HG02943 (cell line): Measurements from ENCODE around the gene KIF16B.
"Not testable (repeated sequence)": the region's sequence is repeated elsewhere in the genome, so short reads cannot be mapped to it uniquely, and the experiment has no call there.

Source experiments
- ATAC-seq: cut with Tn5 transposase; IDR thresholded peaks from one replicate; pipeline ENCODE4 v1.9.1; 2021; ENCODE audit warnings: mild to moderate bottlenecking, low read depth, moderate library complexity; ENCODE audit not compliant: unreplicated experiment

The KIF16B gene

DNA sequence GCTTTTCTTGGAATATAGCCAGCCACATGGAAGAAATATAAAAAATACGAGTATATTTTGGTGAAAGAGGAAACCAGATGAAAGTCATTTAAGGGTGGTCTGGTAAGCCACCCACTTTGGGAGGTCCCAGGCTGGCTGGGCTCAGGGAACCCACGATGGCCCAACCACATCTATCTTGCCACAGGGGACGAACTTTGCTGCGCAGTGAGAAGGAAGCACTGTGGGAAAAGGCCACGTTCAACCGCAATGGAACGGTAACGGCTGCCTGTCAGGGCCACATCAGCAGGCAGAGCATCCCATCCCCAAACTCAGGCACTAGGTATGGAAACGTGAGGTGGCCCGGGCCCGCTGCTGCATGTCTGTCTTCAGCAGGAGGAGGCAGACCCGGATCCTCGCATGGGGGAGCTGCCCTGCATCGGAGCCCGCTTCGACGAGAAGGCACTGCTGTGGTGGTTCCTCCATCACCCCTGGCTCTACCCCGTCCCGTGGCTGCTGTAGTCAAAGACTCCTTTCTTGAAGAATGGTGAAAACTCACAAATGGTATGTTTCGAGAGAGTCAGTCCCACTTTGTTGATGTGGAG lies 300.4 kb downstream of the KIF16B start:
- ATAC-seq = no peak

DNA sequence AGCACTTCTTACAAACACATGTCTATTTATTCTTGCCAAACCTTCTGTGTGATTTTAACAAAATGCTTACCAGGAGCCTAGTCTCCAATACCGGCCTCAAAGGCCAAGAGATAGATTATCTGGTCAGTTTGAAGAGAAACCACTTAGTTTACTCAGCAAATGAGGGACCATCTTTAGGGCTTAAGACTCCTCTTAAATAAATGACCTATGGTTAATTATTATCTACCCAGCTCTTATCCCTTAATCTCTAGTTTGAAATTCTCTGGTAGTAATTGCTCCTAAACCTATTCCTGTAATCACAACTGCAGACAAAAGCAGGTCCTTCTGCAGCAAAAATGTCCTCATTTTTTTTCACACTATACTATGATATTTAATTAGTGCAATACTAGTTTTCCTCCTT lies 301.8 kb downstream of the KIF16B start:
- no peak for ATAC-seq

DNA sequence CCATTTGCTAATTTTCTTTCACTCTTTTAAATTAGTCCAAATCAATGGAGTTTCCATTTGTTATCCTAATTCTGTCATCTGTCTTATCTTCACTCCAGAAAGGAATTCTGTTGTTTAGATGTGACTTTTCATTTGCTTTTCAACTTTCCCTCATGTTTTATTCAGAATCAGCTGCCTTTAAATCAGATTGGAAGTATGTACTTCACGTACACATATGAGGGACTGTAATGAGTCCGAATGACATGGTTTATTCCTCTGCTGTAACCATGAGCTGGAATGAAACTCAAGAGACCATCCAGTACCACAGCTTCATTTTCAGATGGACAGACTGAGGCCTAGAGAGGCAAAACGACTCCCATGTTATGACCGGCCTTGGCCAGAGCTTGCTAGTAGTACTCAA lies 302.3 kb downstream of the KIF16B start:
- no peak for ATAC-seq

DNA sequence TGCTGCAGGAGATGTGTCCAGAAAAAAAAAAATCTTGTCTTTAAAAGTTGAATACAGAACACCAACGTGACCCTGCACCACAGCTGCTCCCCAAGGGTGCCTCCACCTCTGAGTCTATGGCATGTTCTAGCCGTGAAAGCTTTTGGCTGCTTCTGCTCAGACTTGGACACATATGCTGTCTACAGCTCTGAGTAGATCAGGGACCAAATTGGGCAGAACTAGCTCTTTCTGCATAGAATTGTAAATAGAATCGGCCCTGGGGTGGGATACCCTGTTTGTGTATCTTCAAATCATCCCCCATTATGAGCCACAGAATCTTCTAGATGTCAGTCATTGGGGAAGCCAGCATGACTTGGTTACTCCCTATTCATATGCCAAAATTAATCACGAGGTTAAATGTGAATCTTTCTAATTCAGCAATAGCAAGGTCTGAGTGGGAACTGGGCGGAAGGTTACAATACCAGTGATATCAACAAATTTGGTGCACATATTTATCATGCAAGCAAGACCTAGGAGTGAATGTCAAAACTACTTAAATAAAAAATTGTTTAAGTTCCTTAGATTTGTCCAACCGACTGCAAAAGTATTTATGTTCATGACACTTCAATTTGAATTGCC lies 302.8 kb downstream of the KIF16B start:
- ATAC-seq = no peak

DNA sequence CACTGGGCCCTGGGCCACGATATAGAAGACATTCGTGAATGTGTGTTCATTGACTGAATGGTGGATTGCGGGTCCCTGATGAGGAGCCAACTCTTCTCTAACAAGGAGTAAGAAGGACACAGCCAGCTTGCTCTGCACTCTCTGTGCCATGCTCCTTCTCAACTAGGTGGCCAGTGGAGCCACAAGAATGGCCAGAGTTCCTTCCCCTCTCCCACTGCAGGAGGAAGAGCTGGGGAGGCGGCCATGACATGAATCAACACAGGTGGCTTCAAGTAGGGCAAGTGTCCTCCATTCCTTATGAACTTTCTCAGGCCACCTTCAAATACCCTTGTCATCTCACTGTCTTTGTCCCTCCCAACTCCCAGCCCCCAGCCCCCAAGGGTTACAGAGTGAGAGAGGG lies 305.7 kb downstream of the KIF16B start:
- no peak for ATAC-seq

DNA sequence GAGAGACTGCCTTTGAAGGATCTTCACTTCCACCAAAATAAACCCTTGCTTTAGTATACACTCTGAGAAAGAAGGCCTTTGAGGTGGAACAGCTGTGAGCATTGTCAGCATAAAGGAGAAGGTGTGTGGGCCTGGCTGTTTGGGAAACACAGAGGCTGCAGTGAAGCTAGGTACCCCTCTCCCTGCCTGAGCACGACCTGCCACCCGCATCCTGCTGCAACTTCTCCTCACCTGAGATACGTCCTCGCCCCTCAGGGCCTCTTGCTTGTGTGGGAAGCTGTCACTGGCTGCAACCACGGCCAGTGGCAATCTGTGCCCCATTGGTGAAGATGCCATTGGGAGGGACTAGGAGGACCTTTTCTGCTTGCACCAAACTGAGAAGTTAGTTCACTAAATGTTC lies 307.9 kb downstream of the KIF16B start:
- no peak for ATAC-seq

DNA sequence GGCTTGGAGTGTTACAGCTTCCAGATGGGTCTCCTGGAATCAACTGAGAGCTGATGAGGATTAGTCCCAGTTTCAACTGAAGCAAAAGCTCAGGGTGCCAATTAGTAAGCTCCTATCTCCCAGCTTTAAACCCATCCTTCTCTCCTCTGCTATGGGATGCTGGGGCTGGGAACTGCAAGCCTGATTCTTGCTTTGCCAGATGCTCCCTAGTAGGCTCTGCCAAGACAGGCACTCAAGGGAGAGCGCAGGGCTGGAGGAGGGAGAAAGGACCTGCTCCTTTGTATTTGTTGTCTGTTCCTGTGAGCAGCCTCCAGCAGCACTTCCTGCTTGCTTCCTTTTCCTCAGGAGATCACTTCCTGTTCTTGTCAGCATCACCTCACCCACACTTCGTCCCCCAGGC lies 309.7 kb downstream of the KIF16B start:
- no peak for ATAC-seq

DNA sequence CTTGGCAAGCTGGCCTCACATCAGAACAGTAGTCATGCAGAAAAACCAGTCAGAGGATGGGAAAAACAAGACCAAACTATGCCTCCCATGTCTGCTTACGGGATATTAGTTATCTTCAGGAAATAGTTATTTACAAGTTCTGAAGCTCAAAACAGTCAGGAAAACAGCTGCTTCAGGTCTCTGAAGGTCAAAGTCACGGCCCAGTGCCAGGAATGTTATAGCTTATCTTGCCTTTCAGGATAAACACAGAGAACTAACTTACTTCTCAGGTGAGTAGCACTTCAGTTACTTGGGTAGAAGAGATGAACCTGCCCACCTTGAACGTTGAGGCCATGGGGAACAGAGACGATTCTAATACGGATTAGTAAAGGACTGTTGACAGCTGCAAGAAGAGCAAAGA lies 310.7 kb downstream of the KIF16B start:
- no peak for ATAC-seq

DNA sequence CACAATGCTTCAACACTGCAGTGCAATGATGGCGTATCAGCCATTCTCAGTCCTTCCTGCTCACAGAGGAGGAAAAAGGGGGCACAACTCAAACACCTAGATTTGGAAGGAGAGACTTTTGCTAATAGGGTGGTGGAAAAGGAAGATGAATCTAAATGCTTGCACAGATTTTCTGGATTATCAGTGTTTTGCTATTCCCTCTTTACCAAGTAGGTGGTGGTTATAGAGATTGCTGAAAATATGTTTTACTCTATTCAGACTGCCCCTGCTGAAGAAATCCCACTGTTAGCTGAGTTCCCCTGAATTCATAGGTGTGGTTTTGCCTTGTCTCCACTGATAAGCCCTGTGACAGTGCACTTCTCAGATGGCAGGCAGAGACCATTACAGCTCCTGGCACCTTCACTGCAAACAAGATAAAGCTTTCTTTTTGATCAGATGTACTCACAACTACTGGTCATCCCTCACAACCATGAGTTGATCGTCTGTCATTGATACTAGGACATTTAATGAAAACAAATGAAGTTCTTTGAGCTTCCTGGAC lies 311.4 kb downstream of the KIF16B start:
- ATAC-seq = no peak

DNA sequence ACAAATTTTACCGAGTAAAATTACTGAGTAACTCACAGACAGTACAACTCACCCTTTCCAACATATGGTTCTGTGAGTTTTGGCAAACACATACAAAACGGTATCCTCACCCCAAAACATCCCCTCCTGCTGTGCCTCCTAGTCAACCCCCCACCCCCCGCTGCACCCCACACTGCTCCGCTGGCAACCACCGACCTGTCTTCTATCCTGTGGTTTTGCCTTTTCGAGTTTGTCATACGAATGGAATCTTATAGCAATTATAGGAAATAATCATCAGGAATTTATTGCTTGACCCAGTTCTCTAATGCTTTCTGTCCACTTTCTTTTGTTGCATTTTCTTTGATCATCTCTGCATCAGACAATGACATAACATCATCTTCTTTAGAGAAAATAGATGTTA lies 312.3 kb downstream of the KIF16B start:
- no peak for ATAC-seq

DNA sequence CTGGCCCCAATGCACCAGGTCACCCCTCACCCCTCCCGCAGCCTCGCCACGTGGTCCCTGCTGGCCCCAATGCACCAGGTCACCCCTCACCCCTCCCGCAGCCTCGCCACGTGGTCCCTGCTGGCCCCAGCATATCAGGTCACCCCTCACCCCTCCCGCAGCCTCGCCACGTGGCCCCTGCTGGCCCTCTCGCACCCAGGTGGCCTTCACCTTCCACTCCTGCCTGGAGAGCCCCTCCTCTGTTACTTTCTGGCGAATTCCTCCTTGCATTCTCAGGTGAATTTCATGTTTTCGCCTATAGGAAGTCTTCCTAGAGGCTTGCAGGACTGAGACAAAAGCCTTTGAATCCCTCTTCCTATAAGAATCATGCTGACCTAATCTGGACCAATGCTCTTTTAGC lies 313.1 kb downstream of the KIF16B start:
- ATAC-seq = not testable (repeated sequence)

DNA sequence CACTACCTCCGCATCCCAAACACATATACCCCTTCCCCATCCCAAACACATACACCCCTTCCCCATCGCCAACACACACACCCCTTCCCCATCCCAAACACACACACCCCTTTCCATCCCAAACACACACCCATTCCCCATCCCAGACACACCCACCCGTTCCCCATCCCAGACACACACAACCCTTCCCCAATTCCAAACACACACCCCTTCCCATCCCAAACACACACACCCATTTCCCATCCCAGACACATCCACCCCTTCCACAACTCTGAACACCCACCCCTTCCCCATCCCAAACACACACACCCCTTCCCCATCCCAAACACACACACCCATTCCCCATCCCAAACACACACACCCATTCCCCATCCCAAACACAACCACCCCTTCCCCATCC lies 314.5 kb downstream of the KIF16B start:
- ATAC-seq = no peak

DNA sequence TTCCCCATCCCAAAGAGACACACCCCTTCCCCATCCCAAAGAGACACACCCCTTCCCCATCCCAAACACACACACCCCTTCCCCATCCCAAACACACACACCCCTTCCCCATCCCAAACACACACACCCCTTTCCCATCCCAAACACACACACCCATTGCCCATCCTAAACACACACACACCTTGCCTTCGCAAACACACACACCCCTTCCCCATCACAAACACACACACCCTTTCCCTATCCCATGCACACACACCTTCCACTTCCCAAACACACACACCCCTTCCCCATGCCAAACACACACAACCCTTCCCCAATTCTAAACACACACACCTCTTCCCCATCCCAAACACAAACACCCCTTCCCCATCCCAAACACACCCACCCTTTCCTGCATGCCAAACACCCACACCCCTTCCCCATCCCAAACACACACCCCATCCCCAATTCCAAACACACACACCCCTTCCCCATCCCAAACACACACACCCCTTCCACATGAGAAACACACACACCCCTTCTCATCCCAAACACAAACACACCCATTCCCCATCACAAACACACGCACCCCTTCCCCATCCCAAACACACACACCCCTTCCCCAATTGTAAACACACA lies 315.3 kb downstream of the KIF16B start:
- ATAC-seq = no peak

DNA sequence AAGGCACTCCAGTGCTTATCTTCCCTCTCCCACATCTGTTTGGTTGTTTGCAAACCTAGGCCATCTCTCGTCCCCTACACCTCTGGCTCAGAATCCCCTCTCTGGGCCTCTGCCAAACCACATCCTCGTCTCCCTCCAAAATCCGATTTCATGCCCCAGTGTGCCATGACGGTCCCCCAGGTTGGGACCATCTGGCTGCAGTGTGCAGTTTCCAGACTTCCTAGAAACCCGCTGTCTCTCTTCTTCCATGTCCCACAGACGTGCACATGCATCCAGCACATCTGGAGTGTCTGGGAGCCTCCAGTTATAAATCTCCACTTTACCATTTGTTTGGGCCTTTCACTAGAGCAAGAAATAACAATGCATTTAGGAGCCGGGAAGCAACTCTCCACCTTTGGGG lies 316.2 kb downstream of the KIF16B start:
- ATAC-seq = no peak

DNA sequence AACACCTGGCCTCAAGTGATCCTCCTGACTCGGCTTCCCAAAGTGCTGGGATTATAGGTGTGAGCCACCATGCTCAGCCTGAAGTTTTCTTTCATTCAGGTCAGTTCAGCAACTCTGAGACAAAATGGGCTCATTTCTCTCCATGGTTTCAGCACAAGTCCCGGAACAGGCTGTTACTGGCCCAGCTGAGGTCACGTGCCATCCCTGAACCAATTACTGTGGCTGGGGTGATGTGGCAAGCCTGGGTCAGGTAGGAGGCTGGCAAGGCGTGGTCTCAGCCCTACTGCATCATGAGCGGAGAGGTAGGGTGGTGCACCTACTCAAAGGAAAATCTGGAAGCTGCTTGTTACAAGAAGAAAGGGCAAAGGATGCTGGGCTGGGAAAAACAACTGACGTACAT lies 326.4 kb downstream of the KIF16B start:
- no peak for ATAC-seq

DNA sequence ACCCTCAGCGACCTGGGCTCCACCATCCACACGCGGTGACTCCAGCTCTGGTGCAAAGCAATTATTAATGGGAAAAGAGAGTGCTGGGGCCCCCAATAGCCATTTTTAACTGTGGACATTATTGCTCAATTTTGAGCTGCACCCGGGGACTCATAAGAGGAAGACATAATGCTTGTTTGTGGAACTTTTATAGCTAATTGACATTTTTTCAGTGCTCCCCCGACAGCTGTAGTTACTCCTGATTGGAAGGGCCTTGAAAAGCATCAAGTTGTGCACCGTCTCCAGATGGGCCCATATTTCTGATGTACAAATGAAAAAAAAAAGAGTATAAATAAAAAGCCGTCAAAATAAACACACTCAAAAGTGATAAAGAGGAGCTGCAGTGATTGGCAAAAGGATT lies 327.0 kb downstream of the KIF16B start:
- ATAC-seq = no peak

DNA sequence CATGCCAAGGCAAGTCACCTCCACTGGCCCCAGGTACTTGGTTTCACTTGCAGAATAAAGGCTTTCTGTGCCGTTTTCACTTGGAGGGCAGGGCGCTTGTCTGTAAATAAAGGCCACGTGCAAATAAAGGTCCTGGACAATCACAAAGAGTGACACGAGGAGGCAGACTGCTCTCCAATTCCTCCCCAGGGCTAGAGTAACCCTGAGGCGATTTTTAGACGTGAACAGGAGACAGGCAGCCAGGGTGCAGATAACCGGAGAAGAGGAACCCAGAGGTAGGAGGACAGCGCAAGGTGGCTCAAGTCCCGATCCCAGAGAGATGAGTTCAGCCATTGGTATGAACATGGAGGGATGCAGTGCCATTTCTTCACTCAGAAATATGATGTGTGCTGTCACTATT lies 327.4 kb downstream of the KIF16B start:
- no peak for ATAC-seq

DNA sequence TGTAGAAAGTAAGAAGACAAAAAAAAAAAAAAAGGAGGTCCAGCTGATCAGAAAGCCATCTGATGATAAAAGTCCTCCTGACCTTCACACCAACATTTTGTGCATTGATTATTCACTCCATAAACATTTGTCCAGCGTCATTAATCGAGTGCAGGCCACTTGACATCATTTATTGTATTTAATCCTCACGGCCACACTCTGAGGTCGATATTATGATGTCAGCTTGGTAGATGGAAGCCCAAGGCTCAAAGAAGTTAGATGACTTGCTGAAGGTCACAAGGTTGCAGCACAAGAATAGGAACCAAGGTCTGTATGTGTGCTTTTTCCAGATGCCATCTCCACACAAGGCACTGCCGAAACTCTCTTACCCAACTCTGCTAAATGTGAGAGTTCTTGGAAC lies 328.4 kb downstream of the KIF16B start:
- ATAC-seq = no peak

DNA sequence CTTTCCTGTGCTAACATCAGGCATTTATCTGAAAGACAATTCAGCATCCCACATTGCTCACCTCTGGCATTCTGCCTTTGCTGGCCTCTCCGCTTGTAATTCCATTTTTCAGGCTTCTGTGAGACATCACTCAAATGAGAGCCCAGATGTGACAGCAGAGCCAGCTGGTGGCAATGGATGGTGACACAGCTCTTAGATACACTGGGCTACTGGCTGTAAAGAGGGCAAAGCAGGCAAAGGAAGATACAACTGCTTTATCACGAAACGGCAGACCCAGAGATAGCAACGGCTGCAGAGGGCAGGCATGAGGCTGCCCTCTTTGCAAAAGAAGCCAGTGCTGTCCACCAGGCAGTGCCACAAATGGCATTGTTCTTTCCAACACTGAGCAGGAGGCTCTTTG lies 329.8 kb downstream of the KIF16B start:
- ATAC-seq = no peak

DNA sequence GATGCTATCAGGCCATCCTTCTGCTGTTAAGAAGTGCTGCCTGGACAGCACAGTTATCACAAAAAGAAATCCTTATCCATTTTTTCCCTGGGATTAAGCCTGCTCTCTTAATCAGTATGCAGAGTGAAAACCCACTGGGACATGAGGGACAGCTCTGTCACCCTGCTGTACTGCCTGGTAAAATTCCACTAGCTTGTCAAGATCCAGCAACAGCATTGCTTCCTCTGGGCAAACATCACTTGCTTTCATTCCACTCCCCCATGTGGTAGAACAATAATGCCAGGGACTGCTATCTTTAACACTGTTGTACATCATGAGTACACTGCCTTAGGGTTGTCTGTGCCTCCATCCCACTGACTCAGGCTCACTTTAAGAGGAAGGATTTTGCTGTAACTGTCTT lies 331.3 kb downstream of the KIF16B start:
- no peak for ATAC-seq

DNA sequence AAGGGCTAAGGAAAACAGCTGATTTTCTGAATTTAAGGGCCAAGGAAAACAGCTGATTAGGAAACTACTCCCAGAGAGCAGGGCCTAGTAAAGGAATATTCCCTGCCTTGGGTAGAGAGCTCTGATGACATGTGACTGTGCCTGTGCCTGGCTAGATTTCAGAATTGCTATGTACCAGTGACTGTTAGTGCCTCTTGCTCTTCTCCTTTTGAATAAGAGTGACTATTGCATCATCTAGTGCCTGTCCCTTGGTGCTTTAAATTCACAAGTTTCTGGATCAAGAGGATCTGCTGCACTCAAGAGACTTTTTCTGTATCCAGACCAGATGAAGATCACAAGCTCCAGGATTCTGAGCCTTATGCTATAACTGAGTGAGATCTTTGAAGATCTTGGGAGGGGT lies 332.9 kb downstream of the KIF16B start:
- no peak for ATAC-seq

DNA sequence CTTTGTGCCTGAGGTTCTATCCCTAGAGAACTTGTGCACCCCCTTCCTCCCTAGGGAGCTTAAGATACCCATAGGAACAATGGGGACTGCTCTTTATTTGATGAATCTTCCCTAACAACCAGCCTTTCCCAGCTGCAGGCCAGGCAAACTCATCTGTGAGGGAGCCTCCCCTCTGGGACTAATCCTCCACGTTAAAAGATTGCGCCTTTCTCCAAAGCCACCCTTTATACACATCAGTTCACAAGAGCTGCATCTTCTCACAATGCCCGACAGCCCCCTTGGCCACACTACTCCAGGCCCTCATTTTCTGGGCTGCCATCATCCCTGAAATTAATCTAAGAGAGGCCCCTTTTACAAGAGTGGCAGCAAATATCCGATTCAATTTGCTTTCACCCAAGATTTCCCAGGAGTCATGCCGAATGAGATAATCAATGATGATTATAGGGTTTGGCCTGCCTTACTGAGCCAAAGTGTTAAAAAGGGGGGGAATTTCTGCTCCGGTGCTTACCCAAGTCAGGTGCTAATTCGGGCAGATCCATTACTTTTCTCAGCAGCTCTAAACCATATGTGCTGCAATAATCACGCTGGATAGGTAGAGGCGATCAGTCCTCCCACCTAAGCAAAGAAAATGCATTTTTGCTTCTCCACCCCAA lies 336.5 kb downstream of the KIF16B start:
- no peak for ATAC-seq
